CD4-positive, alpha-beta memory T cell (primary cell): Measurements from ENCODE around the gene CYP2F1. TPM values are rescaled to one million over a fixed set of nuclear protein-coding genes. Genes with fewer than 3 reads are reported as not detected.
"Not testable (repeated sequence)": the region's sequence is repeated elsewhere in the genome, so short reads cannot be mapped to it uniquely, and the experiment has no call there.

Experiments
- CTCF ChIA-PET: fragments of 350-600 bp; sonication (Branson Sonifier 250); formaldehyde crosslinking; loops from one replicate; lab custom pipeline; 2021; ENCODE audit warnings: inconsistent platforms; ENCODE audit not compliant: partially characterized antibody; lab: Charles Lee
- POLR2A ChIA-PET: fragments of 350-600 bp; sonication (Branson Sonifier 250); formaldehyde crosslinking; loops from one replicate; lab custom pipeline; 2021; ENCODE audit not compliant: partially characterized antibody; lab: Charles Lee
- DNase-seq, 5 donors: peaks; one replicate each; pipeline versions ENCODE4 v3.0.0 to v3.0.0-alpha.2; 2020 to 2022; ENCODE audit warnings: mixed read lengths in 1 of 5
- H3K27ac ChIP-seq: one replicate; pipeline ENCODE4 v1.7.0; 2013; ENCODE audit warnings: low read depth, low read length
- H3K27me3 ChIP-seq: 2 replicates; pipeline ENCODE4 v1.7.0; 2013; ENCODE audit warnings: mild to moderate bottlenecking, low read length, moderate library complexity; ENCODE audit not compliant: insufficient read depth
- H3K36me3 ChIP-seq: 2 replicates; pipeline ENCODE4 v1.7.0; 2013; ENCODE audit warnings: mild to moderate bottlenecking, low read length, moderate library complexity; ENCODE audit not compliant: insufficient read depth
- H3K4me1 ChIP-seq: 2 replicates; pipeline ENCODE4 v1.7.0; 2013; ENCODE audit warnings: mild to moderate bottlenecking, low read length, moderate library complexity; ENCODE audit not compliant: insufficient read depth
- H3K4me3 ChIP-seq, 2 donors: one replicate each; pipeline ENCODE4 v1.7.0; 2013; ENCODE audit warnings: low read length in 2 of 2, mild to moderate bottlenecking in 1 of 2
- H3K9me3 ChIP-seq, 2 donors: one replicate each; pipeline ENCODE4 v1.7.0; 2013; ENCODE audit warnings: low read length in 2 of 2, control low read depth in 1 of 2; ENCODE audit not compliant: control insufficient read depth in 1 of 2
- H3K27ac Mint-ChIP-seq, 7 donors: one replicate each; pipeline ENCODE4 v1.8.0; 2020 to 2021; ENCODE audit warnings: mixed read lengths in 7 of 7, mild to moderate bottlenecking in 6 of 7, inconsistent platforms in 3 of 7, moderate library complexity in 3 of 7
- H3K27me3 Mint-ChIP-seq, 2 donors: one replicate each; pipeline ENCODE4 v1.8.0; 2020 to 2021; ENCODE audit warnings: mixed read lengths in 2 of 2
- H3K36me3 Mint-ChIP-seq, 2 donors: one replicate each; pipeline ENCODE4 v1.8.0; 2020 to 2021; ENCODE audit warnings: mixed read lengths in 2 of 2, inconsistent platforms in 1 of 2, mild to moderate bottlenecking in 1 of 2
- H3K4me1 Mint-ChIP-seq, 4 donors: one replicate each; pipeline ENCODE4 v1.8.0; 2020 to 2021; ENCODE audit warnings: mixed read lengths in 4 of 4, mild to moderate bottlenecking in 1 of 4
- H3K4me3 Mint-ChIP-seq, 8 donors: one replicate each; pipeline ENCODE4 v1.8.0; 2020 to 2021; ENCODE audit warnings: mixed read lengths in 8 of 8, mild to moderate bottlenecking in 7 of 8, moderate library complexity in 6 of 8, inconsistent platforms in 3 of 8
- H3K9me3 Mint-ChIP-seq, 8 donors: one replicate each; pipeline ENCODE4 v1.8.0; 2020 to 2021; ENCODE audit warnings: mixed read lengths in 8 of 8, mild to moderate bottlenecking in 5 of 8, inconsistent platforms in 3 of 8, moderate library complexity in 1 of 8
- intact Hi-C: fragments of 100-400 bp; cut with micrococcal nuclease; formaldehyde crosslinking; loops from one replicate; pipeline ENCODE4 v1.15.1; 2023
- polyA plus RNA-seq, 2 donors: library from polyadenylated mRNA; unstranded; fragments of 300-500 nt; fragmentation: Illumina TruSeq; gene quantifications; one replicate each; pipeline ENCODE4 v1.2.3, GENCODE V29; 2021
- total RNA-seq, 2 experiments: library from RNA; stranded (reverse); gene quantifications; one replicate each; pipeline ENCODE4 v1.2.3, GENCODE V29; 2021

CYP2F1 gene
- total and polyA plus RNA-seq, 4 experiments from 2014 or later = not detected

DNA sequence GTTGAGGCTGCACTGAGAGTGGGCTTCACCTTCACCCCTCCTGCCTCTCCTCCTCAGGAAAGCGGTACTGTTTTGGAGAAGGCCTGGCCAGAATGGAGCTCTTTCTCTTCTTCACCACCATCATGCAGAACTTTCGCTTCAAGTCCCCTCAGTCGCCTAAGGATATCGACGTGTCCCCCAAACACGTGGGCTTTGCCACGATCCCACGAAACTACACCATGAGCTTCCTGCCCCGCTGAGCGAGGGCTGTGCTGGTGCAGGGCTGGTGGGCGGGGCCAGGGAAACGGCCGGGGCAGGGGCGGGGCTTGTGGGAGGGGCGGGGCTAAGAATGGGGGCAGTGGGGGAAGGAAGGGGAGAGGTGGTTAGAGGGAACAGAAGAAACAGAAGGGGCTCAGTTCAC is 18.5 kb upstream of the CYP2F1 start:
- no peak overlapping the region for H3K4me3 ChIP-seq
- no peak overlapping the region for H3K4me3 Mint-ChIP-seq
- intact Hi-C loops = no loop called here
- ChIA-PET POLR2A (no interaction called here), CTCF (no interaction called here)
- H3K9me3 Mint-ChIP-seq = peaks cover 0 to 18% (median 8%) of the 10 kb centered on the region in 8 donors
- no peaks in the 10 kb centered on the region for H3K4me1 ChIP-seq
- peaks cover 33 to 51% of the 10 kb centered on the region in 2 donors for H3K27me3 Mint-ChIP-seq
- H3K36me3 Mint-ChIP-seq = peaks cover 2 to 5% of the 10 kb centered on the region in 2 donors
- H3K36me3 ChIP-seq = no peaks in the 10 kb centered on the region
- no peak overlapping the region for H3K27ac ChIP-seq
- DNase-seq = no peak
- H3K4me1 Mint-ChIP-seq = peaks cover 0 to 3% (median 0%) of the 10 kb centered on the region in 4 donors
- no peak overlapping the region for H3K27ac Mint-ChIP-seq
- no peaks in the 10 kb centered on the region for H3K27me3 ChIP-seq
- H3K9me3 ChIP-seq = no peaks in the 10 kb centered on the region

DNA sequence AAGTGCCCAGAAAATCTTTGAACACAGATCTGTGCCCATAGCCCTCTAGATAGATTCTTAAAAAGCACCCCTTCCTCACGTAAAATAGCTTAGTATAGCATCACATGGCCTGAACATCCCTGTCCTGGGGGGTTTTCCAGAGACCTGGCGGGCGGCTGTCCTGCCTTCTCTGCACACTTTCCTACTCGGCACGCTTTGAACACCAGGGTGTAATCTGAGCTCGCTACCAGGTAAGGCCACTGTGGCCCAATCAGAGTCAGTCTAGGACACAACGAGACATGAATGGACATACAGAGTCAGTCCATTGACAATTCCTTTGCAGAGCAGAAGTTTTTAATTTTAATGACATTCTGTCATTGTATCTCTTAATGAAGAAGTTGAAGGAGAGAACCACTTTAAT is 17.9 kb upstream of the CYP2F1 start:
- CTCF ChIA-PET = no interaction called here
- Histone ChIP-seq H3K9me3 (no peaks in the 10 kb centered on the region), H3K27ac (no peak overlapping the region), H3K36me3 (no peaks in the 10 kb centered on the region), H3K27me3 (no peaks in the 10 kb centered on the region), H3K4me1 (no peaks in the 10 kb centered on the region), H3K4me3 (no peak overlapping the region)
- Mint-ChIP-seq H3K4me3 (no peak overlapping the region), H3K4me1 (peaks cover 0 to 3% (median 0%) of the 10 kb centered on the region in 4 donors), H3K9me3 (peaks cover 0 to 23% (median 13%) of the 10 kb centered on the region in 8 donors), H3K27ac (no peak overlapping the region), H3K36me3 (peaks cover 5 to 6% of the 10 kb centered on the region in 2 donors), H3K27me3 (peaks cover 27 to 47% of the 10 kb centered on the region in 2 donors)
- DNase-seq = no peak
- intact Hi-C loops = no loop called here
- POLR2A ChIA-PET = no interaction called here

DNA sequence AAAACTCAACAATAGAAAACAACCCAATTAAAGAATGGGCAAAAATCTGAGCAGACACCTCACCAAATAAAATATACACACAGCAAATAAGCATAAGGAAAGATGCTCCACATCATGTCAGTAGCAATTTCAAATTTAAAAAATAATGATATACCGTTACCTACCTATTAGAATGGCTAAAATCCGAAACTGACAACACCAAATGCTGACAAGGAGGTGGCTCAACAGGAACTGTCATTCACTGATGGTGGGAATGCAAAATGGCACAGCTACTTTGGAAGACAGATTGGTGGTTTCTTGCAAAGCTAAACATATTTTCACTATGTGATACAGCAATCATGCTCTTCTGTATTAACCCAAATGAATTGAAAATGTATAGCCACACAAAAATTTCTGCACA is 16.9 kb upstream of the CYP2F1 start:
- Histone ChIP-seq H3K9me3 (no peaks in the 10 kb centered on the region), H3K4me1 (no peaks in the 10 kb centered on the region), H3K4me3 (no peak overlapping the region), H3K27ac (no peak overlapping the region), H3K36me3 (no peaks in the 10 kb centered on the region), H3K27me3 (no peaks in the 10 kb centered on the region)
- intact Hi-C loops = no loop called here
- H3K9me3 Mint-ChIP-seq = peaks cover 0 to 32% (median 22%) of the 10 kb centered on the region in 8 donors
- H3K4me3 Mint-ChIP-seq = no peak overlapping the region
- H3K4me1 Mint-ChIP-seq = peaks cover 0 to 2% (median under 1%) of the 10 kb centered on the region in 4 donors
- peaks cover 21 to 41% of the 10 kb centered on the region in 2 donors for H3K27me3 Mint-ChIP-seq
- peaks cover 7% of the 10 kb centered on the region in 2 donors for H3K36me3 Mint-ChIP-seq
- ChIA-PET POLR2A (no interaction called here), CTCF (no interaction called here)
- no peak for DNase-seq
- no peak overlapping the region for H3K27ac Mint-ChIP-seq

DNA sequence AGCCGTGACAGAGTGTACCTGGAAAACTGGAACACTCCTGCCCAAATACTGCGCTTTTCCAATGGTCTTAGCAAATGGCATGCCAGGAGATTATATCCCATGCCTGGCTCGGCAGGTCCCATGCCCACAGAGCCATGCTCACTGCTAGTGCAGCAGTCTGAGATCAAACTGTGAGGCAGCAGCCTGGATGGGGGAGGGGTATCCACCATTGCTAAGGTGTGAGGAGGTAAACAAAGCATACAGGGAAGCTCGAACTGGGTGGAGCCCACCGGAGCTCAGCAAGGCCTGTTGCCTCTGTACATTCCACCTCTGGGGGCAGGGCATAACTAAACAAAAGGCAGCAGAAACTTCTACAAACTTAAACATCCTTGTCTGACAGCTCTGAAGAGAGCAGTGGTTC is 15.5 kb upstream of the CYP2F1 start:
- no peaks in the 10 kb centered on the region for H3K4me1 ChIP-seq
- H3K27ac ChIP-seq = no peak overlapping the region
- H3K9me3 Mint-ChIP-seq = peaks cover 0 to 35% (median 24%) of the 10 kb centered on the region in 8 donors
- H3K9me3 ChIP-seq = no peaks in the 10 kb centered on the region
- intact Hi-C loops = no loop called here
- H3K27me3 ChIP-seq = no peaks in the 10 kb centered on the region
- H3K4me1 Mint-ChIP-seq = peaks cover 0 to 4% (median 1%) of the 10 kb centered on the region in 4 donors
- H3K36me3 Mint-ChIP-seq = peaks cover 7 to 9% of the 10 kb centered on the region in 2 donors
- DNase-seq = no peak
- H3K27ac Mint-ChIP-seq = no peak overlapping the region
- H3K4me3 Mint-ChIP-seq = no peak overlapping the region
- H3K4me3 ChIP-seq = no peak overlapping the region
- ChIA-PET CTCF (no interaction called here), POLR2A (no interaction called here)
- H3K27me3 Mint-ChIP-seq = peaks cover 15 to 38% of the 10 kb centered on the region in 2 donors
- no peaks in the 10 kb centered on the region for H3K36me3 ChIP-seq

DNA sequence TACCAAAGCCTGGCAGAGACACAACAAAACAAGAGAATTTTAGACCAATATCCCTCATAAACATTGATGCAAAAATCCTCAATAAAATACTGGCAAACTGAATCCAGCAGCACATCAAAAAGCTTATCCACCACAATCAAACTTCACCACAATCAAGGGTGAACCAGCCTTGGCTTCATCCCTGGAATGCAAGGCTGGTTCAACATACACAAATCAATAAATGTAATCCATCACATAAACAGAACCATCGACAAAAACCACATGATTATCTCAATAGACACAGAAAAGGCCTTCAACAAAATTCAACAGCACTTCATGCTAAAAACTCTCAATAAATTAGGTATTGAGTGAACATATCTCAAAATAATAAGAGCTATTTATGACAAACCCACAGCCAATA is 12.0 kb upstream of the CYP2F1 start:
- POLR2A ChIA-PET, H3K4me1 Mint-ChIP-seq, H3K36me3 Mint-ChIP-seq, H3K4me3 Mint-ChIP-seq, H3K27ac ChIP-seq, H3K4me1 ChIP-seq, H3K4me3 ChIP-seq, H3K27me3 ChIP-seq, DNase-seq, H3K9me3 ChIP-seq, H3K36me3 ChIP-seq, intact Hi-C loops, CTCF ChIA-PET: not testable (repeated sequence)
- Mint-ChIP-seq H3K9me3 (peaks cover 0 to 40% (median 29%) of the 10 kb centered on the region in 8 donors), H3K27me3 (peaks cover 3 to 13% of the 10 kb centered on the region in 2 donors), H3K27ac (peak overlapping the region in 1 of 7 donors; percentile 7)

DNA sequence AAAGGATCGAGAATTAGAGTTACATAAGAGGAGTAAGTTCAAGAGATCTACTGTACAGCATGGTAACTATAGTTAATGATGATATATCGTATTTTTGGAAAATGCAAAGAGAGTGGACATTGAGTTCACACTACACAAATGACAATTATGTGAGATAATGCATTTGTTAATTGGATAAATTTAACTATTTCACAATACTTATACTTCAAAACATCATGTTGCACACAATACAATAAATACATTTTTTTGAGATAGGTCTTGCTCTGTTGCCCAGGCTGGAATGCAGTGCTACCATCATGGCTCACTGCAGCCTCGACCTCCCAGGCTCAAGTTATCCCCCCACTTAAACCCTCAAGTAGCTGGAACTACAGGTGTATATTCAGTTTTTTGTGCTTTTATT is 8.1 kb upstream of the CYP2F1 start:
- H3K9me3 Mint-ChIP-seq = peaks cover 0 to 29% (median 20%) of the 10 kb centered on the region in 8 donors
- peak overlapping the region in 1 of 7 donors; percentile 35 for H3K27ac Mint-ChIP-seq
- ChIA-PET POLR2A (no interaction called here), CTCF (no interaction called here)
- H3K4me1 ChIP-seq = no peaks in the 10 kb centered on the region
- H3K4me1 Mint-ChIP-seq = peaks cover 0 to 4% (median 0%) of the 10 kb centered on the region in 4 donors
- no peak for DNase-seq
- H3K4me3 ChIP-seq = no peak overlapping the region
- H3K27me3 ChIP-seq = no peaks in the 10 kb centered on the region
- H3K36me3 Mint-ChIP-seq = peaks cover 2 to 4% of the 10 kb centered on the region in 2 donors
- no peak overlapping the region for H3K4me3 Mint-ChIP-seq
- no peaks in the 10 kb centered on the region for H3K36me3 ChIP-seq
- no peak overlapping the region for H3K27ac ChIP-seq
- H3K27me3 Mint-ChIP-seq = peaks cover 2 to 3% of the 10 kb centered on the region in 2 donors
- intact Hi-C loops = no loop called here
- H3K9me3 ChIP-seq = no peaks in the 10 kb centered on the region

DNA sequence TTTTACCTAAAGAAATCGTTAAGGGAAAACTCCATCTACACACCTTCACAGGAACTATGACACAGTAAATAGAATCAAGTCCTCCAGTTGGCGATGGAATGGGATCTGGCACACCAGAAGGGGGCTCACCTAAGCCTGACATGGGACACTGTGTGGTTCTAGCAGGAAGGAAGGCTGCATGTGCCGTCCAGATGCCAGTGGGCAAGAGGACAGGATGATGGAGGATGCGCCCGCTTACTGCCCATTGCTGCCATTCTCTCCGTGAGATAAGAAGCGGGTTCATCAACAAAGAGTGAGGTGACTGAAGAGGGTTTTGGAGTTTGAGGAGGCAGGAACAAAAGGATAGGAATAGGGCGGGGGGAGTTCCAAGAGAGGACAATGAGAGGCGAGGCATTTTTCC is 2.9 kb upstream of the CYP2F1 start:
- intact Hi-C loops = no loop called here
- ChIA-PET POLR2A (interaction anchor here (1.1 kb wide), 1 partner anchor 13 kb away, joined by 3 read pairs; no protein-coding TSS in a partner anchor), CTCF (interaction anchor here (1.1 kb wide), 1 partner anchor 16 kb away, joined by 3 read pairs; no protein-coding TSS in a partner anchor)
- Mint-ChIP-seq H3K36me3 (no peaks in the 10 kb centered on the region), H3K27me3 (peaks cover 0 to 2% of the 10 kb centered on the region in 2 donors), H3K4me1 (peaks cover 0 to 3% (median 0%) of the 10 kb centered on the region in 4 donors), H3K27ac (peak overlapping the region in 1 of 7 donors; percentile 21), H3K9me3 (peaks cover 0 to 3% (median 0%) of the 10 kb centered on the region in 8 donors), H3K4me3 (no peak overlapping the region)
- Histone ChIP-seq H3K36me3 (no peaks in the 10 kb centered on the region), H3K4me3 (no peak overlapping the region), H3K27me3 (no peaks in the 10 kb centered on the region), H3K9me3 (no peaks in the 10 kb centered on the region), H3K4me1 (no peaks in the 10 kb centered on the region), H3K27ac (no peak overlapping the region)
- DNase-seq = no peak
